Parathyroid adenoma (tissue), 2 donors: ENCODE data around the gene HES6.

Source experiments
- H2AFZ ChIP-seq: fragments of 300-600 bp; sonication (generic); one replicate; pipeline ENCODE4 v1.7.0; 2017; ENCODE audit warnings: antibody characterized with exemption, mild to moderate bottlenecking
- H3K27ac ChIP-seq: fragments of 300-600 bp; sonication (generic); one replicate; pipeline ENCODE4 v1.7.0; 2017
- H3K27me3 ChIP-seq: fragments of 300-600 bp; sonication (generic); one replicate; pipeline ENCODE4 v1.7.0; 2017; ENCODE audit warnings: low read length; ENCODE audit not compliant: control insufficient read depth, insufficient read depth
- H3K36me3 ChIP-seq: fragments of 300-600 bp; sonication (generic); one replicate; pipeline ENCODE4 v1.7.0; 2017; ENCODE audit warnings: low read length; ENCODE audit not compliant: control insufficient read depth, insufficient read depth
- H3K4me1 ChIP-seq: fragments of 300-600 bp; sonication (generic); one replicate; pipeline ENCODE4 v1.7.0; 2017; ENCODE audit warnings: control low read depth
- H3K4me2 ChIP-seq: fragments of 300-600 bp; sonication (generic); one replicate; pipeline ENCODE4 v1.7.0; 2017; ENCODE audit warnings: low read length
- H3K4me3 ChIP-seq: fragments of 300-600 bp; sonication (generic); one replicate; pipeline ENCODE4 v1.7.0; 2017; ENCODE audit warnings: low read depth, low read length
- H3K79me2 ChIP-seq: fragments of 300-600 bp; sonication (generic); one replicate; pipeline ENCODE4 v1.7.0; 2017; ENCODE audit warnings: control low read depth
- H3K9ac ChIP-seq: fragments of 300-600 bp; sonication (generic); one replicate; pipeline ENCODE4 v1.7.0; 2017; ENCODE audit warnings: mild to moderate bottlenecking
- H3K9me3 ChIP-seq: fragments of 300-600 bp; sonication (generic); one replicate; pipeline ENCODE4 v1.7.0; 2017; ENCODE audit warnings: low read length; ENCODE audit not compliant: control insufficient read depth
- CTCF ChIP-seq: fragments of 300-600 bp; sonication (generic); IDR thresholded peaks from one replicate; pipeline ENCODE4 v1.7.0; 2017; ENCODE audit warnings: antibody characterized with exemption, mild to moderate bottlenecking
- donor health status: primary hyperparathyroidism.

Gene HES6

GRCh38 chr2:238190445-238190844 lies 49.4 kb downstream of the HES6 start:
- no peaks in the 10 kb centered on the region for H3K36me3 ChIP-seq

More at GRCh38 chr2:238190445-238190844, 49.4 kb downstream of the HES6 start:
- H3K27ac ChIP-seq, result no peak overlapping the region
- TF ChIP-seq CTCF, result no peak
- H3K4me2 ChIP-seq, result no peak overlapping the region
- no peak overlapping the region for H2AFZ ChIP-seq
- no peak overlapping the region for H3K4me3 ChIP-seq
- no peak overlapping the region for H3K9ac ChIP-seq
- H3K9me3 ChIP-seq, result no peaks in the 10 kb centered on the region
- H3K27me3 ChIP-seq, result no peaks in the 10 kb centered on the region
- H3K79me2 ChIP-seq, result peaks cover 11% of the 10 kb centered on the region
- H3K4me1 ChIP-seq, result no peaks in the 10 kb centered on the region
